ENCODE data around the gene UBE2E3.

DNA sequence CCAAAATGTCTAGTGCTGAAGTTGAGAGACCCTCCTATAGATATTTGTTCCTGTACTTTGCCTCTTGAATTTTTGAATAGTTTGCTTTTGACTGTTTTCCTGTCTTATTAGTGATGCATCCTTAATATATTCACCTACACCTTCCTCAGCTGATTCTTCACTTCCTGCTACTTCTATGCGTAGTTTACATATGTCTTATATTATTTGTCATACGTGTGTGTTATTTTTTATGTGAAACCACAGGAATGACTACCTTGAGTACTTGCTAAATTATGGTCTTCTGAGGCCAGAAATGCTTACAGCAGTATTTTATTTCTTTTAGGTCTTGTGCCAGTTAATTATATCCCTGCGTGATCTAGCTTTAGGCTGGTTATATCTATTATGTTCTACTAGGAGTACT is 9.9 kb downstream of the UBE2E3 start:
- TF ChIP-seq, protein P1, sequence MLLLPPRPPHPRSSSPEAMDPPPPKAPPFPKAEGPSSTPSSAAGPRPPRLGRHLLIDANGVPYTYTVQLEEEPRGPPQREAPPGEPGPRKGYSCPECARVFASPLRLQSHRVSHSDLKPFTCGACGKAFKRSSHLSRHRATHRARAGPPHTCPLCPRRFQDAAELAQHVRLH (CRISPR knock-in tag; IDR thresholded peaks at IDR 0.05; ENCODE audit: borderline replicate concordance, low read depth), result no peak
- TF ChIP-seq, protein P2, sequence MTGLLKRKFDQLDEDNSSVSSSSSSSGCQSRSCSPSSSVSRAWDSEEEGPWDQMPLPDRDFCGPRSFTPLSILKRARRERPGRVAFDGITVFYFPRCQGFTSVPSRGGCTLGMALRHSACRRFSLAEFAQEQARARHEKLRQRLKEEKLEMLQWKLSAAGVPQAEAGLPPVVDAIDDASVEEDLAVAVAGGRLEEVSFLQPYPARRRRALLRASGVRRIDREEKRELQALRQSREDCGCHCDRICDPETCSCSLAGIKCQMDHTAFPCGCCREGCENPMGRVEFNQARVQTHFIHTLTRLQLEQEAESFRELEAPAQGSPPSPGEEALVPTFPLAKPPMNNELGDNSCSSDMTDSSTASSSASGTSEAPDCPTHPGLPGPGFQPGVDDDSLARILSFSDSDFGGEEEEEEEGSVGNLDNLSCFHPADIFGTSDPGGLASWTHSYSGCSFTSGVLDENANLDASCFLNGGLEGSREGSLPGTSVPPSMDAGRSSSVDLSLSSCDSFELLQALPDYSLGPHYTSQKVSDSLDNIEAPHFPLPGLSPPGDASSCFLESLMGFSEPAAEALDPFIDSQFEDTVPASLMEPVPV (CRISPR knock-in tag; IDR thresholded peaks at IDR 0.05), result no peak
- no peak for TF ChIP-seq ELF3 (CRISPR knock-in tag; IDR thresholded peaks at IDR 0.05)
- TF ChIP-seq TBL1XR1 (IDR thresholded peaks at IDR 0.05; ENCODE audit: borderline replicate concordance, low read length, partially characterized antibody), result no peak
- no peak for TF ChIP-seq POLR2AphosphoS5 (IDR thresholded peaks at IDR 0.05; ENCODE audit: low read depth, low read length)
- no peak for TF ChIP-seq NFYB (CRISPR knock-in tag; IDR thresholded peaks at IDR 0.05)
- no peak for TF ChIP-seq JARID2 (CRISPR knock-in tag; IDR thresholded peaks at IDR 0.05; ENCODE audit: insufficient replicate concordance)
